ENCODE measurements around the gene CCDC60. TPM values are rescaled to one million over a fixed set of nuclear protein-coding genes. Genes with fewer than 3 reads are reported as not detected.

CCDC60 gene
- total RNA-seq, 4 donors from 2014 or later, result not detected

- no peak for DNase-seq (ENCODE audit: low spot score in 2 of 2)
- WGBS, 2 donors, result 66 to 70% methylated on average over 8 of the region's 8 CpGs
- intact Hi-C loops (cut with DNase I; ENCODE audit: low total_unique reads), result no loop called here
Observed at GRCh38 chr12:119461636-119462214, 127.2 kb downstream of the CCDC60 start.

GRCh38 chr12:119463211-119463926 is 128.8 kb downstream of the CCDC60 start:
- 83 to 87% methylated on average over 8 of the region's 8 CpGs for WGBS, 2 donors
- intact Hi-C loops (cut with DNase I; ENCODE audit: low total_unique reads), result no loop called here
- H3K4me3 ChIP-seq (ENCODE audit: low read depth, poor library complexity, severe bottlenecking), result no peak overlapping the region

More at GRCh38 chr12:119461636-119462214, 127.2 kb downstream of the CCDC60 start:
- no peak overlapping the region for H3K4me3 ChIP-seq (ENCODE audit: low read depth, poor library complexity, severe bottlenecking)
- TF ChIP-seq POLR2A (IDR thresholded peaks at IDR 0.05) (no peak), CTCF (IDR thresholded peaks at IDR 0.05) (no peak)

GRCh38 chr12:119468296-119468695 is 133.8 kb downstream of the CCDC60 start:
- intact Hi-C loops (cut with DNase I; ENCODE audit: low total_unique reads), result no loop called here
- DNase-seq (ENCODE audit: low spot score in 2 of 2), result no peak
- TF ChIP-seq CTCF (IDR thresholded peaks at IDR 0.05), result no peak
- no peak for TF ChIP-seq POLR2A (IDR thresholded peaks at IDR 0.05)
- no peak overlapping the region for H3K4me3 ChIP-seq (ENCODE audit: low read depth, poor library complexity, severe bottlenecking)

More at GRCh38 chr12:119463211-119463926, 128.8 kb downstream of the CCDC60 start:
- no peak for DNase-seq (ENCODE audit: low spot score in 2 of 2)
- no peak for TF ChIP-seq POLR2A (IDR thresholded peaks at IDR 0.05)
- no peak for TF ChIP-seq CTCF (IDR thresholded peaks at IDR 0.05)

GRCh38 chr12:119475650-119476049 is 141.1 kb downstream of the CCDC60 start:
- 78 to 80% methylated on average over 4 of the region's 4 CpGs for WGBS, 2 donors
- intact Hi-C loops (cut with DNase I; ENCODE audit: low total_unique reads), result no loop called here
- DNase-seq (ENCODE audit: low spot score in 2 of 2), result no peak
- H3K4me3 ChIP-seq (ENCODE audit: low read depth, poor library complexity, severe bottlenecking), result no peak overlapping the region
- TF ChIP-seq CTCF (IDR thresholded peaks at IDR 0.05) (no peak), POLR2A (IDR thresholded peaks at IDR 0.05) (no peak)

GRCh38 chr12:119476951-119477350 is 142.4 kb downstream of the CCDC60 start:
- no peak for DNase-seq (ENCODE audit: low spot score in 2 of 2)
- intact Hi-C loops (cut with DNase I; ENCODE audit: low total_unique reads), result no loop called here
- no peak overlapping the region for H3K4me3 ChIP-seq (ENCODE audit: low read depth, poor library complexity, severe bottlenecking)
- 76 to 90% methylated on average over 3 of the region's 3 CpGs for WGBS, 2 donors
- TF ChIP-seq POLR2A (IDR thresholded peaks at IDR 0.05), result no peak
- TF ChIP-seq CTCF (IDR thresholded peaks at IDR 0.05), result no peak

Data from lower leg skin (tissue), 4 donors.